WI38 (cell line): ENCODE results near the gene SOHLH1.

ENCODE experiments used
- H3K4me3 ChIP-seq: 2 replicates; pipeline ENCODE4 v1.5.1; 2011; ENCODE audit warnings: low read depth, mild to moderate bottlenecking, control low read depth, low read length
- TF ChIP-seq, protein P1 (sequence below): IDR thresholded peaks from 2 replicates; pipeline ENCODE4 v1.5.1; 2012; ENCODE audit warnings: low read depth, mild to moderate bottlenecking, control low read depth, low read length

The SOHLH1 gene

DNA sequence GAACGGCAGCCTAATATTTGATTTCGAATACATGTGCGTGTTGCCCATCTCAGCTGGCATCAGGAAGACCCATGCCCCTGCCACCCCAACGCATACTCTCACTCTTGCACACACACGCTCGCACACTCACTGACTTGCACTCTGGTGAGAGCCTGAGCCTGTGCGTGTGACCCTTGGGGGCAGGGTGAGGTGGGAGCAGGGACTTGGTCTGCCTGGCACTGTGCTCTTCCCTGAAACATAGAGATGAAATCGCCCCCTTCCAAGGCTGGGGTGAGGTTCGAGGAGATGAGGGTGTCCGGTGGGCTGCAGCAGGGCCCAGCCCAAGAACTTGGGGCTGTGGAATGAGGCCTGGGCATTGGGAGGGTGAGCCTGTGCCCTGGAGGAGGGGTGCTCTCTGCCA is 35.0 kb downstream of the SOHLH1 start:
- TF ChIP-seq, protein P1, sequence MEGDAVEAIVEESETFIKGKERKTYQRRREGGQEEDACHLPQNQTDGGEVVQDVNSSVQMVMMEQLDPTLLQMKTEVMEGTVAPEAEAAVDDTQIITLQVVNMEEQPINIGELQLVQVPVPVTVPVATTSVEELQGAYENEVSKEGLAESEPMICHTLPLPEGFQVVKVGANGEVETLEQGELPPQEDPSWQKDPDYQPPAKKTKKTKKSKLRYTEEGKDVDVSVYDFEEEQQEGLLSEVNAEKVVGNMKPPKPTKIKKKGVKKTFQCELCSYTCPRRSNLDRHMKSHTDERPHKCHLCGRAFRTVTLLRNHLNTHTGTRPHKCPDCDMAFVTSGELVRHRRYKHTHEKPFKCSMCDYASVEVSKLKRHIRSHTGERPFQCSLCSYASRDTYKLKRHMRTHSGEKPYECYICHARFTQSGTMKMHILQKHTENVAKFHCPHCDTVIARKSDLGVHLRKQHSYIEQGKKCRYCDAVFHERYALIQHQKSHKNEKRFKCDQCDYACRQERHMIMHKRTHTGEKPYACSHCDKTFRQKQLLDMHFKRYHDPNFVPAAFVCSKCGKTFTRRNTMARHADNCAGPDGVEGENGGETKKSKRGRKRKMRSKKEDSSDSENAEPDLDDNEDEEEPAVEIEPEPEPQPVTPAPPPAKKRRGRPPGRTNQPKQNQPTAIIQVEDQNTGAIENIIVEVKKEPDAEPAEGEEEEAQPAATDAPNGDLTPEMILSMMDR, result no peak
- no peak overlapping the region for H3K4me3 ChIP-seq

DNA sequence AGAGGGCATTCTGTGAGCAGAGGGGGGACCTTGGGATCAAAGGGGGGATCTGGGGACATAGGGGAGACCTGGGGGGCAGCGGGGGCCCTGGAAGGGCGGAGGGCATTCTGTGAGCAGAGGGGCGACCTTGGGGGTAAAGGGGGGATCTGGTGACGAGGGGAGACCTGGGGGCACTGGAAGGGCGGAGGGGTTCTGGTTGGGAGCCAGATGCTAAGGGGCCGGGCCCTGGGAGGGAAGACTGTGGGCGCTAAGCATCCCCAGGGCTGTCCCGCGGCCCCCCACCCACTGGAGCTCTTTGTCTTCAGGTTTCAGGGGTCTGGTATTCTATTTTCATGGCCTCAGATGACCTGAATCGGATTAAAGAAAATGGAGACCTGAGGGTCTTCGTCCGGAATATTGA is 35.4 kb downstream of the SOHLH1 start:
- TF ChIP-seq, protein P1, result no peak
- no peak overlapping the region for H3K4me3 ChIP-seq

DNA sequence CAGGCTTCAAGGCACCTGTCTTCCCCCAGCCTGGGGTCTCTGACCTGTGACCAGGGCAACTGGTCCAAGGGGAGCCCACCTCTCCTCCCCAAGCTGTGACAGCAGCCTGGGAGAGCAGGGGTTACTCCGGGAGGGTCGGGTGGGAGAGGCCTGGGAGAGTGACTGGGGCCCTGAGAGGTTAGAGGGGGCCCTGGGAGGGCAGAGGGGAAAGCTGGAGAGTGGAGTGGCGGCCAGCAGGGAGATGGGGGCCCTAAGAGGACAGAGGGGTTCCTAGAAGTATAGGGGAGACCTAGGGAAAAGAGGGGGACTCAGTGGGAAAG is 35.9 kb downstream of the SOHLH1 start:
- no peak overlapping the region for H3K4me3 ChIP-seq
- TF ChIP-seq, protein P1, result no peak

DNA sequence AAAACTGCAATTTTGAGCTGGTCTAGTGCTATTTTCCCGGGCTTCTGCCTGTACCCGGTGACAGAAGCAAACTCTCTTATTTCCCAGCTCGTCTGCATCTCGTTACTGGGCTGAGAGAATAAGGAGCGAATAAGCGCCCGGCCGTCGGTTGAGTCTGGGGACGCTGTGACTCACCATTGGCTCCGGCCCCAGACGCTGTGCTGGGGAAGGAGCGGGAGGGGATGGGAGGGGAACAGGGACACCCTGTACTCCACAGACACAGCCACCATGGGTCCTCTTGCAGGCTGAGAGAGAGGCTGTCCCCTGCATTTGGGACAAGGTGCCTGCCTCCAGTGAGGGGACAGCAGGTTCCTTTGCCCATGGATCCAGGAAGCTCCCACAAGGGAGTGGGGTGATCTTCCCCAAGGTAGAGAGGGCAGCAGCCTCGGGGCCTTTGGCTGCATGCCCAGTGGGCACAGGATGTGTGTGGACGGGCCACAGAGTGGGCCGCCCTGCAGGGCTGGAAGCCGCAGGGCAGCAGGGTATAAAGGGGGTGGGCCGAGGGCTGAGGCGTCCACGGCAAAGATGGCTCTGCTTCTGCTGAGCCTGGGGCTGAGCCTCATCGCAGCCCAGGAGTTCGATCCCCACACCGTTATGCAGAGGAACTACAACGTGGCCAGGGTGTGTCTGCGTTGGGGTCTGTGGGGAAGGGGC is 36.4 kb downstream of the SOHLH1 start, which contains the start of gene LCN9:
TSS of gene LCN9 (plus strand) at position 552 of the 693 bp plus-strand sequence. CDS start at position 565, 13 bp downstream.
- H3K4me3 ChIP-seq, result no peak within 1 kb of the TSS
- TF ChIP-seq, protein P1, result no peak

DNA sequence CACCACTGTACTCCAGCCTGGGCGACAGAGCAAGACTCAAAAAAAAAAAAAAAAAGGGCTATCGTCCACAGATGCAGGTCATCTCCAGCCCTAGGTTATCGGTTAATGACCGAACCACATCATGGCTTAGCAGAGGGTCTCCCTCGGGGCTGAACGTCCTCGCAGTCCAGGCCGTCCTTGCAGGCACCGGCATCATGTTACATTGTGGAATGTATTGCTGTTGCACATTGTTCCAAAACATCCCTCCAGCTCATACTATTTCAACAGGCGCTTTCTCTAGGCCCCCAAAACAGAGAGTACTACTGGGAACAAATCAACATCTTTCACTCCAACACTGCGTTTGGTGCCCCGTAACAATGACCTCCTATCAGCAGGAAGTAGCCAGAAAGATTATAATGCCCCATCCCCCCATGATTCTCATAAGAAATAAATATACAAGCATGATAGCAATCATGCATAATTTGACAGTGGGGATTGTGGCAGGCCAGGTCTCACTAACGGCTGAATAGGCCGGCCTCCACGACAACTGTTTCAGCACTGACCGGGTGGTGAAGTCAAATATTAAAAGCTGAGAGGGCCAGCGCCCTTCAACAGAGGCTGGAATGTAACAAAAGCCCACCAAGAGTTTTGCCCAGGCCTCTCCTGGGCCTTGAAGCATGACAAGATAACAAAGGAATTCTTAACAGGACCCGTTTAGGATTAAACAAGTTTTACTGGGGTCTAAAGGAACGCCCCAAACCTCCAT is 37.3 kb downstream of the SOHLH1 start:
- H3K4me3 ChIP-seq, result no peak overlapping the region
- TF ChIP-seq, protein P1, result no peak

DNA sequence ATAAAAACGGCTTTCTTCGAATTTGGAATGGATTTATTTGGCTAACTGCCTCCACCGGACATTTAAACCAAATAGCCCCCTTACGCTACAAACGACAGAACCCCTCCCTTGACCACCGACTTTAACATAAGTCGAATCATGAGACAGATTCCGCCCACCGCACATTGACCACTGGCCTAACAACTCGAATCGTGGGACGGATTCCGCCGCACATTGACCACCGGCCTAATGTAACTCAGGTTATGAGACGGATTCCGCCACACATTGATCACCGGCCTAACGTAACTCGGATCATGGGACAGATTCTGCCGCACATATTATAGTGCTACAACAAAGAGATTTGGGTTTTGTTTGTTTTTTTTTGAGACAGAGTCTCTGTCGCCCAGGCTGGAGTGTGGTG is 38.9 kb downstream of the SOHLH1 start:
- no peak overlapping the region for H3K4me3 ChIP-seq
- TF ChIP-seq, protein P1, result no peak

DNA sequence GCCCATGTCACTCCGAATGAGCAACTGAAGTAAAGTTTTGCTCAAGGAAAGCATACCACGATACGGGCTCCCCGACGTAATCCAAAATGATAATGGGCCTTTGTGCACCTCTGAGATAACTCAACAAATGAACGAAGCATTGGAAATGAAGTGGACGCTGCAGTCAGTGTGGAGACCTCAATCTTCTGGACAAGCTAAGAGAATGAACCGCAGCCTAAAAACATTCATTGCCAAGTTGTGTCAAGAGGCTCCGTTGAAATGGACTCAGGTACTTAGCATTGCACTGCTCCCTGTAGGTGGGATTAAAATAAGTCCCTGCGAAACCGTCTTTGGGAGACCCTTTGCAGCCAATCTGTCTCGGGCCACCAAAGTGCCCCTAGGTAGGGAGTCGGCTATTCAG is 40.0 kb downstream of the SOHLH1 start:
- TF ChIP-seq, protein P1, result no peak
- H3K4me3 ChIP-seq, result no peak overlapping the region
